Calu3 (cell line): ENCODE measurements around the gene SLC22A23. TPM values are rescaled to one million over a fixed set of nuclear protein-coding genes. Genes with fewer than 3 reads are reported as not detected.

Experiments used
- BruUV-seq: library from RNA; stranded (reverse); fragments of 400-500 nt; replicated peaks from 2 replicates; lab custom pipeline; 2021; lab: Mats Ljungman, UMichigan
- CTCF ChIA-PET: fragments of 300-600 bp; sonication (Branson Sonifier 250); formaldehyde crosslinking; loops from one replicate; lab custom pipeline; 2022; ENCODE audit warnings: antibody characterized with exemption; lab: Charles Lee
- DNase-seq: peaks from one replicate; pipeline ENCODE4 v3.0.0; 2022
- H3K27ac Mint-ChIP-seq: one replicate; pipeline ENCODE4 v1.8.0; 2022; ENCODE audit warnings: mixed read lengths; ENCODE audit not compliant: unreplicated experiment
- H3K27me3 Mint-ChIP-seq: one replicate; pipeline ENCODE4 v1.8.0; 2022; ENCODE audit warnings: mixed read lengths; ENCODE audit not compliant: unreplicated experiment
- H3K36me3 Mint-ChIP-seq: one replicate; pipeline ENCODE4 v1.8.0; 2022; ENCODE audit warnings: mild to moderate bottlenecking, moderate library complexity, mixed read lengths; ENCODE audit not compliant: insufficient read depth, unreplicated experiment
- H3K4me1 Mint-ChIP-seq: one replicate; pipeline ENCODE4 v1.8.0; 2022; ENCODE audit warnings: mild to moderate bottlenecking, low read depth, mixed read lengths; ENCODE audit not compliant: unreplicated experiment
- H3K4me3 Mint-ChIP-seq: one replicate; pipeline ENCODE4 v1.8.0; 2022; ENCODE audit warnings: mild to moderate bottlenecking, low read depth, moderate library complexity, mixed read lengths; ENCODE audit not compliant: unreplicated experiment
- H3K9me3 Mint-ChIP-seq: one replicate; pipeline ENCODE4 v1.8.0; 2022; ENCODE audit warnings: low read depth, mixed read lengths; ENCODE audit not compliant: unreplicated experiment
- intact Hi-C: fragments of 100-400 bp; cut with micrococcal nuclease; formaldehyde crosslinking; loops from one replicate; pipeline ENCODE4 v1.10.0; 2022; ENCODE audit not compliant: unreplicated experiment
- total RNA-seq: library from RNA; stranded (reverse); gene quantifications from 2 replicates; pipeline ENCODE4 v1.2.3, GENCODE V29; 2022
- TF ChIP-seq, protein P1 (sequence below): fragments of 200-600 bp; IDR thresholded peaks from one replicate; pipeline ENCODE4 v1.8.0; 2022; ENCODE audit warnings: antibody characterized with exemption; ENCODE audit not compliant: unreplicated experiment

Gene SLC22A23
- total RNA-seq, 1 experiment from 2014 or later: 3.9 TPM

GRCh38 chr6:3429211-3429610 lies 27.6 kb downstream of the SLC22A23 start:
- H3K36me3 Mint-ChIP-seq: peaks cover 7% of the 10 kb centered on the region
- H3K27ac Mint-ChIP-seq: no peak overlapping the region
- no peak for DNase-seq
- intact Hi-C loops: no loop called here
- BruUV-seq: no TSS peak
- H3K27me3 Mint-ChIP-seq: no peaks in the 10 kb centered on the region
- no peaks in the 10 kb centered on the region for H3K4me1 Mint-ChIP-seq
- no peak overlapping the region for H3K4me3 Mint-ChIP-seq
- CTCF ChIA-PET: no interaction called here
- TF ChIP-seq, protein P1, sequence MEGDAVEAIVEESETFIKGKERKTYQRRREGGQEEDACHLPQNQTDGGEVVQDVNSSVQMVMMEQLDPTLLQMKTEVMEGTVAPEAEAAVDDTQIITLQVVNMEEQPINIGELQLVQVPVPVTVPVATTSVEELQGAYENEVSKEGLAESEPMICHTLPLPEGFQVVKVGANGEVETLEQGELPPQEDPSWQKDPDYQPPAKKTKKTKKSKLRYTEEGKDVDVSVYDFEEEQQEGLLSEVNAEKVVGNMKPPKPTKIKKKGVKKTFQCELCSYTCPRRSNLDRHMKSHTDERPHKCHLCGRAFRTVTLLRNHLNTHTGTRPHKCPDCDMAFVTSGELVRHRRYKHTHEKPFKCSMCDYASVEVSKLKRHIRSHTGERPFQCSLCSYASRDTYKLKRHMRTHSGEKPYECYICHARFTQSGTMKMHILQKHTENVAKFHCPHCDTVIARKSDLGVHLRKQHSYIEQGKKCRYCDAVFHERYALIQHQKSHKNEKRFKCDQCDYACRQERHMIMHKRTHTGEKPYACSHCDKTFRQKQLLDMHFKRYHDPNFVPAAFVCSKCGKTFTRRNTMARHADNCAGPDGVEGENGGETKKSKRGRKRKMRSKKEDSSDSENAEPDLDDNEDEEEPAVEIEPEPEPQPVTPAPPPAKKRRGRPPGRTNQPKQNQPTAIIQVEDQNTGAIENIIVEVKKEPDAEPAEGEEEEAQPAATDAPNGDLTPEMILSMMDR: no peak
- H3K9me3 Mint-ChIP-seq: no peaks in the 10 kb centered on the region

DNA sequence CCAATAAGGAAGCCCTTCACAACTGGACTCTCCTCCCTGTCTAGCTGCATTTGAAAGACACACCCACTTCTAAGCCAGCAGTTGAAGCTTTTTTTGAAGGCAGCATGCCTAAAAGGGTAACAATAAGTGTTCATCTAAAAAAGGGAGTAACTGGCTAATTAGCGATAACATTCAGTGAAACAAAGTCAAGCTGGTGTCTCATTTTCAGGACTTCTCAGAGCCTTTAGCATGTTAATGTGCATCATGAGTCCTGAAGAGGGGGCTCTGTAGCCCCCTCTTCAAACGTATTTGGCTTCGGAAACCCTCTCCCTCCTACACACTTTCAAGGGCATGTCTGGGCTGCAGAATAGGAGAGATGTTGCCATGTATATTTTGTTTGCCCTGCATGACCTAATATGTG lies 28.1 kb downstream of the SLC22A23 start:
- H3K4me1 Mint-ChIP-seq: no peaks in the 10 kb centered on the region
- no peaks in the 10 kb centered on the region for H3K27me3 Mint-ChIP-seq
- no peaks in the 10 kb centered on the region for H3K9me3 Mint-ChIP-seq
- TF ChIP-seq, protein P1: no peak
- H3K27ac Mint-ChIP-seq: no peak overlapping the region
- H3K36me3 Mint-ChIP-seq: peaks cover 7% of the 10 kb centered on the region
- no peak for DNase-seq
- intact Hi-C loops: no loop called here
- no TSS peak for BruUV-seq
- no peak overlapping the region for H3K4me3 Mint-ChIP-seq
- CTCF ChIA-PET: no interaction called here

GRCh38 chr6:3428247-3428646 lies 28.6 kb downstream of the SLC22A23 start:
- CTCF ChIA-PET: no interaction called here
- intact Hi-C loops: no loop called here
- Mint-ChIP-seq H3K4me3 (no peak overlapping the region), H3K27me3 (no peaks in the 10 kb centered on the region), H3K27ac (no peak overlapping the region), H3K36me3 (peaks cover 6% of the 10 kb centered on the region), H3K4me1 (no peaks in the 10 kb centered on the region), H3K9me3 (no peaks in the 10 kb centered on the region)
- TF ChIP-seq, protein P1: no peak
- no TSS peak for BruUV-seq
- DNase-seq: no peak

DNA sequence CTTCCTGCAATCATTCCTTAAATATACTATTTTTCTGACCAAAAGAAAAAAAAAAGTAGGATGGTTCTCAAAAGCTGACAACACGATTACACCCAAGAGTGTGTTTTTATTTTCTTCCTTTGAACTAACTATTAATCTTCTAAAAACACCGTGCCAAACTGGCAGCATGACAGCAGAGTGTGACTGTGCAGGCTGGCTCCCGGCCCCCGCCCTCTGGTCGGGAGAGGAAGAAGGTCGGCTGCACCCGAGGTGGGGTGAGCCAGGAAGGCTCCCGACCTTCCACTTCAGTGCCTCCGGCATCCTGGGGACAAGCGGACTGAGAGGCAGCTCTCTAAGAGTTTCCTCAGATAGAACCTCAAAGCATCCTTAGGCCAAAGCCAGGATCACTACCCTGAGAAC lies 29.2 kb downstream of the SLC22A23 start:
- no TSS peak for BruUV-seq
- intact Hi-C loops: no loop called here

More for the DNA sequence above, 29.2 kb downstream of the SLC22A23 start:
- Mint-ChIP-seq H3K27ac (no peak overlapping the region), H3K9me3 (no peaks in the 10 kb centered on the region), H3K27me3 (no peaks in the 10 kb centered on the region), H3K4me3 (no peak overlapping the region), H3K36me3 (peaks cover under 1% of the 10 kb centered on the region), H3K4me1 (no peaks in the 10 kb centered on the region)
- CTCF ChIA-PET: no interaction called here
- DNase-seq: no peak
- TF ChIP-seq, protein P1: no peak
